Effector memory CD4-positive, alpha-beta T cell (primary cell): ENCODE data around the gene PHACTR3.

Source experiments
- DNase-seq, 3 donors: peaks; one replicate each; pipeline ENCODE4 v3.0.0-alpha.2; 2020
- H3K27ac ChIP-seq: 2 replicates; pipeline ENCODE4 v1.7.0; 2013; ENCODE audit warnings: mild to moderate bottlenecking, low read length, moderate library complexity; ENCODE audit not compliant: insufficient read depth, poor library complexity, severe bottlenecking
- H3K27me3 ChIP-seq: replicated peaks from 2 replicates; pipeline ENCODE4 v1.7.0; 2013; ENCODE audit warnings: mild to moderate bottlenecking, low read length; ENCODE audit not compliant: insufficient read depth, control insufficient read depth, poor library complexity, severe bottlenecking
- H3K36me3 ChIP-seq: 2 replicates; pipeline ENCODE4 v1.7.0; 2013; ENCODE audit warnings: mild to moderate bottlenecking, low read length, moderate library complexity; ENCODE audit not compliant: control insufficient read depth, insufficient read depth
- H3K4me1 ChIP-seq: 2 replicates; pipeline ENCODE4 v1.7.0; 2013; ENCODE audit warnings: low read length, mild to moderate bottlenecking; ENCODE audit not compliant: control insufficient read depth, insufficient read depth, poor library complexity, severe bottlenecking
- H3K4me3 ChIP-seq: 2 replicates; pipeline ENCODE4 v1.7.0; 2013; ENCODE audit warnings: low read length, low read depth, mild to moderate bottlenecking; ENCODE audit not compliant: insufficient read depth, poor library complexity, severe bottlenecking
- H3K9me3 ChIP-seq: 2 replicates; pipeline ENCODE4 v1.7.0; 2013; ENCODE audit warnings: mild to moderate bottlenecking, low read length, moderate library complexity; ENCODE audit not compliant: control insufficient read depth

Gene PHACTR3

DNA sequence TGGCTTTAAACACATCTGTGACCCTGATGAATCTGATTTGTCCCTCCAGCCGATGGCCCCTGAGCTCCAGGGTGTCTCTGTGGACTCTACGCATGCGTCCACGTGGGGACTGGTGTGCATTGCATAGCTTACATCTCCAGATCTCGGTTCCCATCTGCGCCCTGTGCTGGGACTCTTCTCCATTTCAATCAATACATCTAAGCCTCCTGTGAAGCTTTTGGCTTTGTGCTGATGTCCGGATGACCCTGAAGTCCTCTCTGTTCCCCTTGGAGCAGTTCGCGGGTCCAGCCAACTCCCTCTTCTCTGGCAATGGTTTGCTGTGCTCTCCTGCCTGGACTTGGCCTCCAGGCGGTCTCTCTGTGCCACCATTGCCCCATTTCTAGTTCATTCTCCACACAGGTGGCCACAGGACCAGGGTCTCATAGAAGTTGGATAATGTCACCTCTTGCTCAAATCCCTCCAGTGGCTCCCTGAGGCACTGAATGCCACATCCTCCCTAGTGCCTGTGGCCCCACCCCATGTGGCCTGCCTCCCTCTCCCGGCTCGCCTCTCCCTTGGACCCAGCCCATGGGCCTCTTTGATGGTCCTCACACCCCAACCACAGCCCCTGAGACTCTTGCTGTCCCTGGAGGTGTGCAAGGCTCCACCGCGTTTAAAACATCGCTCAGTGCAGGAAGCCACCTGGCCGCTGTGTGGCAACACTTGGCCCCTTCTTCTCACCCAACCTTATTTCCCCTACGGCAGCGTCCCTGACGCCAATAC lies 173.7 kb downstream of the PHACTR3 start:
- H3K27me3 ChIP-seq, result no peaks in the 10 kb centered on the region
- no peak overlapping the region for H3K4me3 ChIP-seq
- no peaks in the 10 kb centered on the region for H3K9me3 ChIP-seq
- no peak overlapping the region for H3K27ac ChIP-seq
- H3K36me3 ChIP-seq, result no peaks in the 10 kb centered on the region
- no peaks in the 10 kb centered on the region for H3K4me1 ChIP-seq
- DNase-seq, result no peak

DNA sequence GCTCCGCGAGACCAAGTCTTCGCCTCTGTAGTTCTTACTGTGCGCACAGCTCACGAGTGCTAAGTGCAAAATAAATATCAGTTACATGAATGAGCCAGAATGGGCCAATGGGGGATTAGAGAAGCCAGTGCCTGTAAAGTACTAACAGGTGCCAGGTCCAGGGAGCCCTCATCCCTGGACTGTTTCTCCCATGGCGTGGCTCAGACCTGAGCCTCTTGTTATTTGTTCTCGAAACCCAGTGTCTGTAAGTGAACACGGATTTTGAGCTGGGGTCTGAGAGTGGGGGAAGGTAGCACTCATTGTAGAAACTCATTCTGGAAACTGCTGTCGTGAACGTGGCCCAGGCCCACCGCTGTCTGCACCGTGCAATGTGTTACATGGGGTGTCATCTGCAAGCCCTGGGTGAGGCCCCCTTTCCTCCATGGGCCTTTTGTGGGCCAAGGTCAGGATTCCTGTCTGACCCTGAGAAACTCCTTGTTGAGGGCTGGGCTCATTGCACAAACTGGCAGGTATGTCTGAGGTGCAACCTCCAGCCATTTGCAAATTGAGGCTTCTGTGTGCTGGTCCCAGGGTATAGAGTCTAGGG lies 174.4 kb downstream of the PHACTR3 start:
- Histone ChIP-seq H3K27ac (no peak overlapping the region), H3K4me3 (no peak overlapping the region), H3K36me3 (no peaks in the 10 kb centered on the region), H3K27me3 (no peaks in the 10 kb centered on the region), H3K4me1 (no peaks in the 10 kb centered on the region), H3K9me3 (no peaks in the 10 kb centered on the region)
- DNase-seq, result no peak

DNA sequence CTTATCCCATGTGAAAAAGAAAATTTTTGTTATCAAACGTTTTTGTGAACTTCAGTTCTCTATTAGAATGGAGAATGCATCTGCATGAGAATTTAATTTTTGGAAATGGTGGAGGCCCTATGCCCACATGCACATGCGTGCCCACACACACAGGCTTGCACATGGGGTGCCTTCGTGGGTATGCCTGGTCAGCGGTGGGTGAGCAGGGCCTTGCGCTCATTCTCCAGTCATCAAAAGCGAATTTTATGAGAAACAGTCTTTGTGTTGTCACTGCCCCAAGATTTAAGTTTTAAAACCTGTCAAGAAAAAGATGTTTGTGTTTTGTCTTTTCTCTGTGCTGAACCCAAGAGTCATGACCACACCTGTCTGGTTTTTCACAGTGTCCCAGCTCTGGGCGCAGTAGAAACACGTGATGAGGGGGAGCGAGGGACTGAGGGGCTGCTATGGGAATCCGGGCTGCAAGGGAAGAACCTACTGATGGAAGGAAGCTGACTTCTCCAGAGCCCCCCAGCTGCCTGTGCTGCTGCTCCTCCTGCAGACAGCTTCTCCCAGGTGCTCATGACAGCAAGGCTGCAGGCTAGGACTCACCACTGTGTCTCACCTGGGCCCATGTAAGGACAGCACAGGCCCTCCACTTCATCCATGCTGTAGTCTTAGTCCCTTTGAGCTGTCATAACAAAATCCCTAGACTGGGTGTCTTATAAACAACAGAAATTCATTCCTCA lies 175.5 kb downstream of the PHACTR3 start:
- Histone ChIP-seq H3K4me3 (no peak overlapping the region), H3K36me3 (no peaks in the 10 kb centered on the region), H3K4me1 (no peaks in the 10 kb centered on the region), H3K27me3 (no peaks in the 10 kb centered on the region), H3K27ac (no peak overlapping the region), H3K9me3 (no peaks in the 10 kb centered on the region)
- DNase-seq, result no peak

DNA sequence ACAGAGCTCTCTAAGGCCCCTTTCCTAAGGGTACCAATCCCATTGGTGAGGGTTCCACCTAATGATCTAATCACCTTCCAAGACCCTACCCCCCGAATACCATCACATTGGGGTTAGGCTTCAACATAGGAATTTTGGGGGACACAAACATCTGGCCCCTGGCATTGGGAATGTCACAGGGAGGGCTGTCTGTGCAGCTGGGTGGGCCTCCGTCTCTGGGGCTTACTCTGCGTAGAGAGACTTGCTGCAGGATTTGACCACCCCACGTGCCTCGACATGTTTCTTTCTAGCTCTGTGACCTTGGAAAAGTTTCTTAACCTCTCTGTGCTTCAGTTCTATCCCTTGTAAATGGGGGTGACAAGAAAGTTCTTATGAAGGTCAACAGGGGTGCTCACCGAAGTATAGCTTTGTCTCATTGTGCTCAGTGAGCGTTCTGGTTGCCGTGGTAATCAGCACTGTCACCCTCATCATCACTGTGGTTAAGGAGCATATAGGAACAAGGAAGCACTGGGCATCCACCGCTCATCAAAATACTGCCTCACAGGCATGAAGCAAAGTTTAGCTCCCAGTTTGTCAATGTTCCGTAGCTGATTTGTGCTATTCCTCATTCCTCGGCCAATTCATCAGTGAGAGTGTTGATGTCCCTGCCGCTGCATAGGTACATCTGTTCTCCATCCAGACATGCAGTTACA lies 176.3 kb downstream of the PHACTR3 start:
- DNase-seq, result no peak
- Histone ChIP-seq H3K4me3 (no peak overlapping the region), H3K27ac (no peak overlapping the region), H3K9me3 (no peaks in the 10 kb centered on the region), H3K27me3 (no peaks in the 10 kb centered on the region), H3K36me3 (no peaks in the 10 kb centered on the region), H3K4me1 (no peaks in the 10 kb centered on the region)

DNA sequence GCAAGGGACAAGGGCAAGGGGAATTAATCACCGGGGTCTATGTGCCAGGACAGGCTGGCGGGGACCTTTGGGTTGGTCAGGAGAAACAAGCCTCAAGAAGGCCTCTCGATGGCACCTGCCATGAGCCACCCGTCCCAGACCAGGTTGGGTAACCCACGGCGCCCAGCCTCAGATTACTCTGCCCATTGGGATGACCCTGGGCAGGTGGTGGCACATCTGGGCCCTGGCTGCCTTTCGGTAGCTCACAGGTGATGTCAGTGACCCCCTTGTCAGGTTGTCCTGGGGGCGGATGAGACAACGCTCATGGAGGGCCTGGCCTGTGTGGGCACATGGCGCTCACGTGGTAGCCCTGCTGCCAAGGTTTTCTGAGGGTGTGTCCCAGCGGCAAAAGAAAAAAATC lies 176.9 kb downstream of the PHACTR3 start:
- no peak for DNase-seq
- no peaks in the 10 kb centered on the region for H3K36me3 ChIP-seq

DNA sequence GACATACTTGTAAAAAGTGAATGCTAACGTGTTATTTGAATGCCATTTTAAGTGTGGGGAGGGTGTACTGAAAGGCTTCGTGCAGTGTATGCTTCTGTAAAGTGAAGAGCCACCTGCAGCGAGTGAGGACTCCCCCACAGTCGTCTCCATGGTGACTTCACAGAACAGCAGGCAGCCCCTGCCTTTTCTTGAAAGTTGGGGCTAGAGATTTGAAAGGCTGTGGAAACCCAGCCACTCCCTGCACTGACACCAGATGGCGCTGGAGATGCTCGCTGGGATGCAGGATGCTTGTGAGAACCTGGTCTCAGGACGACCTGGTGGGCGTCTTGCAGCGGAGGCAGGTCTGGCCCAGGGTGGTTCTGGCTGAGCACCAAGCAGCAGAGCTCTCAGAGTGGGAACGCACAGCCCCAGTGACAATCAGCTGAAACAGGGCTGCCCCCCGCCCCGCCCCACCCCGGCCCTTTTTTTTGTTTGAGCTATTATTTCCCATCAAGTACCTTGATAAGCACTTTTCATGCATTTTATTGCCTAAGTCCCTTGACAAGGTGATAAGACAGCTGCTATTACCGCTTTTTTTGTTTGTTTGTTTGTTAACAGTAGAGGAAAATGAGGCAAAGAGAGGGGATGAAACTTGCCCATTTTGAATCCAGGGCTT lies 178.8 kb downstream of the PHACTR3 start:
- Histone ChIP-seq H3K36me3 (no peaks in the 10 kb centered on the region), H3K27ac (no peak overlapping the region), H3K9me3 (no peaks in the 10 kb centered on the region), H3K27me3 (no peaks in the 10 kb centered on the region), H3K4me3 (no peak overlapping the region), H3K4me1 (no peaks in the 10 kb centered on the region)
- no peak for DNase-seq

More for the DNA sequence above, 176.9 kb downstream of the PHACTR3 start:
- Histone ChIP-seq H3K4me3 (no peak overlapping the region), H3K27me3 (no peaks in the 10 kb centered on the region), H3K27ac (no peak overlapping the region), H3K9me3 (no peaks in the 10 kb centered on the region), H3K4me1 (no peaks in the 10 kb centered on the region)

DNA sequence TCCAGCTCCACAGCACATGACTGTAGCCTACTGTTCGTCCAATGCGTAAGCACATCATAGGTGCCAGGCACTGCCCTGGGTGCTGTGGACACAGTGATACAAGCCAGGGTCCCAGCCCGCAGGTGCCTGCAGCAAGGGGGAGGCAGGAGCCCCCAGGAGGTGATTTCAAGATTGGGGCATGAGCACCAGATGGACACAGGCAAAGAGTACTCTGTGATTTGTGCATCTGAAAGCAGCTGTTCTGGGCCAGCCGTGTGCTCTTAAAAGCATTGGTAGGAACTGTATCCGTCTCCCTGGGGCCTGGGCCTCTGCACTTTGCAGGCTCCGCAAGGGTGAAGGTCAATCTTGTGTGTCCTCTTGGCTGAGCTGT lies 179.3 kb downstream of the PHACTR3 start:
- Histone ChIP-seq H3K4me3 (no peak overlapping the region), H3K4me1 (no peaks in the 10 kb centered on the region), H3K9me3 (no peaks in the 10 kb centered on the region), H3K27ac (no peak overlapping the region), H3K36me3 (no peaks in the 10 kb centered on the region), H3K27me3 (no peaks in the 10 kb centered on the region)
- DNase-seq, result no peak

DNA sequence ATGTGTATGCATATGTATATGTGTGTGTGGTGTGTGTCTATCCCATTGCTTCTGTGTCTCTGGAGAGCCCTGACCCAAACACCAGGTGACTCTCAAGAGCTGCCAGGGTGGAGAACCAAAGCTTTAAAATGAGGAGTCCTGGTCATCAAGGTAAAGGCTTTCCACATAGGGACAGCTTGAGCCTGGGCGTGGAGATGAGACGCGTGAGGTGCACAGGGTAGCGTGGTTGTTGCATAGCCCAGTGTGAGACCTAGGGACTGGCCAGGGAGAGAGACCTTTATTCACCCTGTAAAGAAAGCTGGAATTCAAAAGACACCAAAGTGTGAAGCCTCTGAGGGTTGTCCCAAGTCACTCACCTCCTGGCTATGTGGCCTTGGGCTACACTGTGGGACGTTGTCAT lies 180.0 kb downstream of the PHACTR3 start:
- no peaks in the 10 kb centered on the region for H3K27me3 ChIP-seq
- no peaks in the 10 kb centered on the region for H3K36me3 ChIP-seq
- H3K4me3 ChIP-seq, result no peak overlapping the region
- no peaks in the 10 kb centered on the region for H3K4me1 ChIP-seq
- DNase-seq, result no peak
- no peak overlapping the region for H3K27ac ChIP-seq
- H3K9me3 ChIP-seq, result no peaks in the 10 kb centered on the region

DNA sequence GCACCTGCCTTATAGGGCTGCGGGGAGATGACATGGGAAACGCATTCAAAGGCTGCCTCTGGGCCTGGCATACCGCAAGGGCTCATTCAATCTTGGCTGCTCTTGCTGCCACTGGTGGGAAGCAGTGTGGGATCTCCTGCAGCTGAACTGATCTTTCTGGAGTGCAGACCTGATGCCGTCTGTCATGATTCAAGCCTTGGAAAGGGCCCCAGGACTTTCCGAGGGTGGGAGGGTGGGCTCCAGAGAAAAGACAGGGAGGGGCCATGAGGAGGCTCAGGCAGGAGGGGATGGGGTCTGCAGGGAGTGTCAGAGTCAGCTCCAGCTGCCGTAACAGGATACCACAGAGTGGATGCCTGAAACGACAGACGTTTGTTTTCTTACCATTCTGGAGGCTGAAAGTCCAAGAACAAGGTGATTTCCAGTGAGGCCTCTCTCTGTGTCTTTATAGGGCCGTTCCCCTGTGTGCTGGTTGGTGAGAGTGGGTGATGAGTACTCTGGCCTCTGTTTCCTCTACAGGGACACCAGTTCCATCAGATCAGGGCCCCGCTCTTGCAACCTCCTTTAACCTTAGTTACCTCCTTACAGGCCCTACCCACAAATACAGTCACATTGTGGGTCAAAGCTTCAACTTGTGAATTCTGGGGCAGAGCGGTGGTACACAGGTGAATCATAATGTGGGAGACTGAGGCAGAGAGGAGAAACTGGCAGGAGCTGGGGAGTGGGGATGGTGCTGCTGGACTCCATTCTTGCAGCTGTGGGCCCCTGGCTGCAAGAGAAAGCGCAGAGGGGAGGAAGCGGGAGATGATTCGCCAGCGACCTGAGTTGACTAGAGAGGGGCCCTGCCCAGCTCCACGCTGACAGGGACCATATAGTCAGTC lies 180.7 kb downstream of the PHACTR3 start:
- no peak for DNase-seq
- Histone ChIP-seq H3K27me3 (no peaks in the 10 kb centered on the region), H3K9me3 (no peaks in the 10 kb centered on the region), H3K4me3 (no peak overlapping the region), H3K36me3 (no peaks in the 10 kb centered on the region), H3K4me1 (no peaks in the 10 kb centered on the region), H3K27ac (no peak overlapping the region)
